Transverse colon (tissue), 4 donors: ENCODE data around the gene ANKAR. TPM values are rescaled to one million over a fixed set of nuclear protein-coding genes. Genes with fewer than 3 reads are reported as not detected.
"Not testable (repeated sequence)": the region's sequence is repeated elsewhere in the genome, so short reads cannot be mapped to it uniquely, and the experiment has no call there.

Experiments used
- DNase-seq: peaks from one replicate; pipeline ENCODE4 v3.0.0-alpha.2; 2019
- H3K27ac ChIP-seq, 4 donors: fragments of 200-600 bp; sonication (generic); 2 replicates each; pipeline ENCODE4 v1.5.1; 2016 to 2018; ENCODE audit warnings: inconsistent platforms in 4 of 4
- H3K27me3 ChIP-seq: fragments of 200-600 bp; sonication (generic); 2 replicates; pipeline ENCODE4 v1.5.1; 2017; ENCODE audit warnings: inconsistent platforms
- H3K36me3 ChIP-seq, 4 donors: fragments of 200-600 bp; sonication (generic); 2 replicates each; pipeline ENCODE4 v1.5.1; 2017 to 2019; ENCODE audit warnings: inconsistent platforms in 4 of 4
- H3K4me1 ChIP-seq, 4 donors: fragments of 200-600 bp; sonication (generic); 2 replicates each; pipeline ENCODE4 v1.5.1; 2017 to 2020; ENCODE audit warnings: inconsistent platforms in 4 of 4
- H3K4me3 ChIP-seq, 4 donors: fragments of 200-600 bp; sonication (generic); 1 replicate in 1 of 4; 2 replicates in 3 of 4; pipeline versions ENCODE4 v1.5.1 to v1.6.1; 2017 to 2019; ENCODE audit warnings: inconsistent platforms in 4 of 4
- H3K9me3 ChIP-seq, 2 donors: fragments of 200-600 bp; sonication (generic); 2 replicates each; pipeline ENCODE4 v1.5.1; 2017 to 2019; ENCODE audit warnings: inconsistent platforms in 2 of 2
- EP300 ChIP-seq: sonication (generic); formaldehyde crosslinking; IDR thresholded peaks from one replicate; pipeline ENCODE4 v1.6.1; 2017; ENCODE audit warnings: antibody characterized with exemption, low read depth
- POLR2A ChIP-seq: fragments of 450-650 bp; IDR thresholded peaks from one replicate; pipeline ENCODE4 v1.6.1; 2016; ENCODE audit warnings: antibody characterized with exemption, mild to moderate bottlenecking, moderate library complexity
- POLR2AphosphoS5 ChIP-seq, 3 donors: sonication (generic); formaldehyde crosslinking; IDR thresholded peaks; one replicate each; pipeline ENCODE4 v1.6.1; 2016; ENCODE audit warnings: antibody characterized with exemption in 3 of 3
- WGBS, 2 donors: methylation state at CpG; one replicate each; pipeline ENCODE4 v1.1.5; 2018; ENCODE audit warnings: low coverage in 1 of 2; 5-methylcytosine and 5-hydroxymethylcytosine counted together
- in situ Hi-C, 4 donors: fragments of 200-750 bp; cut with MboI; loops; one replicate each; pipeline versions ENCODE4 v1.15.0 to v1.15.1; 2017; ENCODE audit warnings: low sequenced_read_pairs in 3 of 4, low pct_ligation_motif_present in 1 of 4, low pct_unique_long_range_greater_than_20kb in 1 of 4
- intact Hi-C: fragments of 100-400 bp; cut with DNase I; formaldehyde crosslinking; loops from one replicate; pipeline ENCODE4 v1.15.1; 2023; ENCODE audit warnings: low total_unique reads
- total RNA-seq, 4 donors: library from RNA; depleted of rRNA; stranded (reverse); fragments of >200 nt; gene quantifications; one replicate each; pipeline ENCODE4 v1.1.0, GENCODE V29; 2016
- TF ChIP-seq, protein P1 (sequence below), 5 experiments: fragments of 200-600 bp in 3 of 5; fragments of 450-650 bp in 2 of 5; sonication (generic) in 3 of 5; IDR thresholded peaks; 1 replicate in 2 of 5; 2 replicates in 3 of 5; pipeline ENCODE4 v1.5.1; 2016 to 2017; ENCODE audit warnings: antibody characterized with exemption in 5 of 5, inconsistent platforms in 3 of 5, mild to moderate bottlenecking in 2 of 5, moderate library complexity in 1 of 5

ANKAR gene
- total RNA-seq, 4 donors from 2014 or later: 6.0 to 25.7 (median 16.3) TPM

DNA sequence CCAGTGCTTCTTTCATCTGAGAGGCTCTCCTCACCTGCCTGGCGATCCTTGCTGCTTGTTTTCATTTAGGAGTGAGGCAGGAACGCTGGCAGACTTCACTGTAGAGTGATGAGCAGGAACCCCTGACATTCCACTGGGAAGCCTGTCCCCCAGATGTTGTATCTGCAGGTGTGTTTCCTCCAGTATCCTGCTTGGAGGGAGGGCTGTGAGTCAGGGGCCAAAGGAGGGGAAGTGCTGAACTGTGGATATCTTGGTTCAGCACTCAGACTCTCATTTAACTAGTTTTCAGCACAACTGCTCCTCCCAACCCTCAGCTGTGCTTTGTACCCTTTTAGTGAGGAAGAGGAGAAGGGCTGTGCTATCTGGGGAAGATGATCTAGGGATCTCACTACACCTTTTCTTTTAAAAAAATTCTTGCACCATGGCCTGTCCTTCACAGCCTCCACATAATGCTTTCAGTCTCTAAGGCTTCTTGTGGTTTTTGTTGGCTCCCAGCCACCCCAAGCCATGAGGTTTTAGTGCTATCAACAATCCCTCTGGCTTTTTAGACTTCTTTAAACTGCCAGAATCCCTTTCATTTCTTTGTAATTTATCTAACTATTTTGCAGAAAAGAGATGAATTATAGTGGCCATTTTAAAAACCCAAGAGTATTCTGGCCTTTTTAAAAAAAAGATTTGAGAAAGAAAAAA is 11.2 kb downstream of the ANKAR start:
- 78% methylated on average over 2 of the region's 2 CpGs; no CpG with 5 or more reads in 1 of the 2 donors for whole genome bisulfite sequencing, 2 donors
- intact Hi-C loops (no loop called here), in situ Hi-C loops (no loop called here)
- DNase-seq: peak; percentile 23
- Histone ChIP-seq H3K9me3 (no peaks in the 10 kb centered on the region), H3K4me3 (no peak overlapping the region), H3K27ac (no peak overlapping the region), H3K36me3 (peaks cover 0 to 6% (median 0%) of the 10 kb centered on the region in 4 donors), H3K27me3 (no peaks in the 10 kb centered on the region), H3K4me1 (peaks cover 0 to 12% (median 0%) of the 10 kb centered on the region in 4 donors)
- TF ChIP-seq EP300 (no peak), POLR2A (no peak), POLR2AphosphoS5 (IDR thresholded peaks at IDR 0.05) (no peak)
- TF ChIP-seq, protein P1, sequence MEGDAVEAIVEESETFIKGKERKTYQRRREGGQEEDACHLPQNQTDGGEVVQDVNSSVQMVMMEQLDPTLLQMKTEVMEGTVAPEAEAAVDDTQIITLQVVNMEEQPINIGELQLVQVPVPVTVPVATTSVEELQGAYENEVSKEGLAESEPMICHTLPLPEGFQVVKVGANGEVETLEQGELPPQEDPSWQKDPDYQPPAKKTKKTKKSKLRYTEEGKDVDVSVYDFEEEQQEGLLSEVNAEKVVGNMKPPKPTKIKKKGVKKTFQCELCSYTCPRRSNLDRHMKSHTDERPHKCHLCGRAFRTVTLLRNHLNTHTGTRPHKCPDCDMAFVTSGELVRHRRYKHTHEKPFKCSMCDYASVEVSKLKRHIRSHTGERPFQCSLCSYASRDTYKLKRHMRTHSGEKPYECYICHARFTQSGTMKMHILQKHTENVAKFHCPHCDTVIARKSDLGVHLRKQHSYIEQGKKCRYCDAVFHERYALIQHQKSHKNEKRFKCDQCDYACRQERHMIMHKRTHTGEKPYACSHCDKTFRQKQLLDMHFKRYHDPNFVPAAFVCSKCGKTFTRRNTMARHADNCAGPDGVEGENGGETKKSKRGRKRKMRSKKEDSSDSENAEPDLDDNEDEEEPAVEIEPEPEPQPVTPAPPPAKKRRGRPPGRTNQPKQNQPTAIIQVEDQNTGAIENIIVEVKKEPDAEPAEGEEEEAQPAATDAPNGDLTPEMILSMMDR (IDR thresholded peaks at IDR 0.05): no peak

DNA sequence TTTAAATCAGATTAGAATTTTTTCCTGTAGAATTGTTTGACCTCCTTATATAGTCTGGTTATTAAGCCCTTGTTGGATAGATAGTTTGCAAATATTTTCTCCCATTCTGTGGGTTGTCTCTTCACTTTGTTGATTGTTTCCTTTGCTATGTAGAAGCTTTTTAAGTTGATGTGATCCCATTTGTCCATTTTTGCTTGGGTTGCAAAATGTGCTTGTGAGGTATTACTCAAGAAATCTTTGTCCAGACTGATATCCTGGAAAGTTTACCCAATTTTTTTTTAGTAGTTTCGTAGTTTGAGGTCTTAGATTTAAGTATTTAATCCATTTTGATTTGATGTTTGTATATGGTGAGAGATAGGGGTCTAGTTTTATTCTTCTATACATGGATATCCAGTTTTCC is 13.3 kb downstream of the ANKAR start:
- 93 to 100% methylated on average over 1 of the region's 1 CpG for WGBS, 2 donors
- H3K27me3 ChIP-seq, H3K27ac ChIP-seq, in situ Hi-C loops, H3K4me1 ChIP-seq, H3K36me3 ChIP-seq, H3K4me3 ChIP-seq, intact Hi-C loops, DNase-seq, H3K9me3 ChIP-seq: not testable (repeated sequence)

DNA sequence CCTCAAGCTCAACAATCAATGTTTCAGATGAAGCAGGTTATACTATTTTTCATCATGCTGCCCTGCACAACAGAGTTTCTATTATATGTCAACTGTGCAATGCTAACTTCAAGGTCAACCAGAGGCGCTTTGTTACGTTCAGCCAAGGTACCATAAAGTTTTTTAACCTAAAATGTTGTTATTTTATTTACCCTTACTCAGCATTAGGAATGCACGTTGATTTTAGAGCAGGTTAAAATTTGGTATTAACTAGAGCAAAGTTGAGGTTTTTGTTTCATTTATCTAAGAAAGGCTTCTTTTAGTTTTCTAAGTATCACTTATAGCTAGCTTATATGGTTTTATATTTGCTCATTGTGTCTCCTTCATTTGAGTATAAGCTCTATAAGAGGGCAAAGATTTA is 21.8 kb downstream of the ANKAR start:
- Histone ChIP-seq H3K27me3 (no peaks in the 10 kb centered on the region), H3K36me3 (no peaks in the 10 kb centered on the region), H3K9me3 (no peaks in the 10 kb centered on the region), H3K4me1 (peaks cover 0 to 6% (median 0%) of the 10 kb centered on the region in 4 donors), H3K27ac (no peak overlapping the region), H3K4me3 (no peak overlapping the region)
- no peak for DNase-seq
- in situ Hi-C loops (no loop called here), intact Hi-C loops (loop anchor here (5.0 kb wide), 1 partner anchor 34 kb away; the partner anchor contains the start of gene ASNSD1)
- 82 to 92% methylated on average over 3 of the region's 3 CpGs for WGBS, 2 donors
- TF ChIP-seq EP300 (no peak), POLR2AphosphoS5 (IDR thresholded peaks at IDR 0.05) (no peak), POLR2A (no peak)
- TF ChIP-seq, protein P1 (IDR thresholded peaks at IDR 0.05): no peak

DNA sequence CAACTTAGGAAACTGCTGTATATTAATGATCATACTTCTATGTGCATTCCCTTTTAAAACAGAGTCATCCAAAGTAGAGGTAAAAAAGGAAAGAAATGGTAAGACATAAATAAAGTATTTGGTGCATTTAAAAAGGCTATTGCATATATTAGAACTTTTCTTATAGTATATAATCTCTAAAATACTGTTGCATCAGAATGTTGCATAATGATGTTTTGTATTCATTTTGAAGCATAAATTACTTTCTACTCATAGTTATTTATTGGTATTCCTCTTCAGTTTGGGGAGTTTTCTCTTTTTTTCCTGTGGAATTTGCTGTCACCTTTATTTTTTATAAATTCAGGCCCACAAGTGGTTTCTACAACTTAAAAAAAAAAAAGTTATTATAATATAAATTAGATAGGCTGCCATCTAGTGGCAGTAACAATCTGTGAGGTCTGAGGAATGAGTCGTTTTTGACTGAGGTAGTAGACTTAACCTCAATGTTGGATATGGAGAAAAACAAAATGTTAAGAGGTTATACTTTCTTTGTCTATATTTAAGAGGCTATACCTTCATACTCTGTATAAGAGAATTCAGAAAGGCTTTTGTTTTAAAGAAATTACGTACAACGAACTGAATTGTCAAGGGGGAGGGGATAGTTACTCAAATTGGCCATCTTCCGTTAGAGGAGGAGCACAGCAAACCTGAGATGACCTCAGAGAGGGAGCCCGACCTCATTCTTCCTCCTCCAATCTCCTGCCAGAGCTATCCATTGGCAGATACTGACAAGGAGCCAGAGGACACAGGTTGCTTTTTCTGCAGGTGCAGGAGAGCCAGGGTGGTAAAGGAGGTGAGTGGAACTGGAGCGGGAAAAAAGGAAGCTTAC is 23.8 kb downstream of the ANKAR start:
- no peak overlapping the region for H3K27ac ChIP-seq
- H3K27me3 ChIP-seq: no peaks in the 10 kb centered on the region
- no peaks in the 10 kb centered on the region for H3K36me3 ChIP-seq
- H3K9me3 ChIP-seq: no peaks in the 10 kb centered on the region
- peaks cover 0 to 6% (median 0%) of the 10 kb centered on the region in 4 donors for H3K4me1 ChIP-seq
- peak; percentile 21 for DNase-seq
- TF ChIP-seq POLR2A (no peak), EP300 (no peak), POLR2AphosphoS5 (IDR thresholded peaks at IDR 0.05) (no peak)
- TF ChIP-seq, protein P1 (IDR thresholded peaks at IDR 0.05): peak; percentile 52 to 69 (median 65)
- WGBS, 2 donors: 14 to 24% methylated on average over 5 to 6 of the region's 6 CpGs
- intact Hi-C loops (loop anchor here (5.0 kb wide), 1 partner anchor 36 kb away; the partner anchor contains the start of gene ASNSD1), in situ Hi-C loops (no loop called here)
- no peak overlapping the region for H3K4me3 ChIP-seq
